ENCODE results near the gene SLC38A9.

Gene SLC38A9

DNA sequence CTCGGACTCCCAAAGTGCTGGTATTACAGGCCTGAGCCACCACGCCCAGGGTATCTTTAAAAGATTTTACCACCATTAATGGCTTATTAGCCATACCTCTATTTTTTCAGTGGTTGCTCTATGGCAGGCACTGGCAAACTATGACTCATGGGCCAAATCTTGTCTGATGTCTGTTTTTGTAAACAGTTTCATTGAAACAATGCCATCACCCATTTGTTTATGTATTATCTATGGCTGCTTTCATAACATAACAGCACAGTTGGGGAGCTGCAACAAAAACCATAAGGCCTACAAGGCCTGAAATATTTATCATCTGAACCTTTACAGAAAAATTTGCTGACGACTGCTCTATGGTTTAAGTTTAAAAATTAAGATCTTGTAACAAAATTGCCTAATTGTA is 66.8 kb downstream of the SLC38A9 start:
- DNase-seq: no peak

DNA sequence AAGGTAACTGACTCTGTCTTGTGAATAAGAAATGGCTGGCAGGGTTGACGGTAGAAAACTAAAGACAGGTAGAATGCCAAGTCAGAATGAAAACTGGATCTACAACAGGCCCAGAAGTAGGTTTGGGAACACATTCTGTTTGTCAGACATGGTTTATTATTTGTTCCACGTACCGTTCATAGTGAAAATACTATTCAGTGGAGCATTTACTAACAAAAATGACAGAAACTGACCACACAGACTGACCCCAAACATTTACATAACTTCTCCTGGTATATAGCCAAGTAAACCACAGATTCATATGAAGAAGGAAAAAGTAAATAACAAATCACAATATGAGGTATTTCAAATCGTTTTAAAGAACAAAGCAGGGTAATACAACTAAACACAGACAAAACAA is 73.7 kb downstream of the SLC38A9 start:
- no peak for DNase-seq

- no peak for DNase-seq
Measured at GRCh38 chr5:55638051-55638450, 74.1 kb downstream of the SLC38A9 start.

DNA sequence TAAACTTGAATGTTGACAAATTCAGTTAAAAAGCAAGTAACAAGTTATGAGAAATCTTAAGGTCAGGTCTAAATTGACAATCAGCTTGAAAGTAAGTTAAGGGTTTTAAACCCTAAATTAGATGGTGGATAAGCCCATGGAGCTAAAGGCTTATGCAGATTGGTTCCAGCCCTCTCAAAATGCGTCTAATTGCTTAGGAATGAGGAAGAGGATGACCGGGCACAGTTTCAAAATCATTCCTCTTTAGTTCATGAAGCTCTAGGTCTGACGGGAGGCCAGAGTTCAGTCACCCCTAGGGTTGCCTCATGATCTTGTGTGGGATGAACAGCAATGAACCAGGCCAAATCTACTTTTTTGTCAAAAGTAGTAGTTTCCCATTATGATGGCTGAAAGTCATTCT is 75.4 kb downstream of the SLC38A9 start:
- no peak for DNase-seq

- peak in 1 of 3 experiments; percentile 69 for DNase-seq
Measured at GRCh38 chr5:55636177-55636576, 75.9 kb downstream of the SLC38A9 start.

DNA sequence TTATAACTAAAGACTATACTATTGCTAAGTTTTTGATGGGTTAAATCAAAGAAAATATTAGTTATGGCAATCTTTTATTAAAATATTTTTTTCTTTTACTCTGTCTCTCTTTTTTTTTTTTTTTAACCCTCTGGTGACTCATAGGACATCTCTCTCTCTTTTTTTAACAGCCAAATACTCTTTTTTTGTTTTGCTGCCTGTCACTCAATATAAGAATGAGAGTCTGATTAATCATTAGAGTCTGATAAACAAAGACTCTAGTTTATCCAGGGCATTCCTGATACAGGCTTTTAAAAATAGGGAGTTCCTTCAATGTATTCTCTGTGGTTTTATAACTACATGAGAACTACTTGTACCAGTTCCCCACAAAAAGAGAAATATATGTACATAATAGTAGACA is 77.3 kb downstream of the SLC38A9 start:
- no peak for DNase-seq

DNA sequence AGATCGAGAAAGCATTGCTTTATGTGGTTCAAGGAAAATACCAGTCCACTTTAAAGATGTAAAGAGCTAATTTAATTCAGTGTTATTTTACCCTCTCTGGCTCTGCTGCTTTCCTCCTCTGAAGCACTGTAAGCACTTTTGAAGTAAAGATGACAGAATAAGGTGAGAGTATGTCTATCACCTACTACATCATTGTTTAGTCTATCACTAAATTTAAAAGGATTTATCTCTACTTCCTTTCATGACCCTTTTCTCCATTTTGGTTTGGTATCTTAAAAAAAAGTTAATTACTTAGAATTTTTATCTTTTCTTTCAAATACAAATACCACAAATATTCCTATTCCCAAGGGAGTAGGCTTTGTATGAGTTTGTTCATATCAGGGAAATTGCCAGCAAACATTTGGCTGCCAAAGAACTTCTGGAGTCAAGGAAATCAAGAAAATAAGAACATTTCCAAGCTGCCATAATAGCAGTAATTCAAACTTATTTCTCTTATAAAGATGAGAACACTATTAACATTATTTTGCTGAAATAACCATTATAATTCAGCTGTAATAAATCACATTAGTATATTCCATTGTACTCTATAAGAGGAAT is 77.8 kb downstream of the SLC38A9 start:
- DNase-seq: no peak

- DNase-seq: peak in 2 of 3 experiments; percentile 11 to 57
Measured at GRCh38 chr5:55633574-55634208, 78.4 kb downstream of the SLC38A9 start.

- DNase-seq: no peak
Measured at GRCh38 chr5:55629815-55630214, 82.3 kb downstream of the SLC38A9 start.

- DNase-seq: no peak
Measured at GRCh38 chr5:55626790-55627189, 85.3 kb downstream of the SLC38A9 start.

- no peak for DNase-seq
Measured at GRCh38 chr5:55625913-55626312, 86.2 kb downstream of the SLC38A9 start.

DNA sequence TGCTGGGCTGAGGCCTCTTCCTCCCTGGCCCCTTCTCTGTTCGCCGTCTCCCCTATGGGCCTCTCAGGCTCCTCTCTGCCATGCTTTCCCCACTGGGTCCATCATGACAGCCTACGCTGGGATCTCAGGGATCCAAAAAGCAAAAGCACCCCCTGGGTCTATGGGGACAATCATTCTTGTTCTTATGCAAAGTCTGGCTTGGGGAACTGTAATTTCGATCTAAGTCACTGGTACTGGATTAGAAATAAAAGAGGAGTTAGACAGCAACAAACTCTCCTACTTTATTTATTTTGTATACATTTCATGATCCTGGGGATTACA is 86.6 kb downstream of the SLC38A9 start:
- DNase-seq: no peak

- no peak for DNase-seq
Measured at GRCh38 chr5:55624841-55625588, 87.1 kb downstream of the SLC38A9 start.

GRCh38 chr5:55623789-55624188 is 88.3 kb downstream of the SLC38A9 start:
- DNase-seq: no peak

GRCh38 chr5:55622460-55622859 is 89.7 kb downstream of the SLC38A9 start:
- DNase-seq: no peak

DNA sequence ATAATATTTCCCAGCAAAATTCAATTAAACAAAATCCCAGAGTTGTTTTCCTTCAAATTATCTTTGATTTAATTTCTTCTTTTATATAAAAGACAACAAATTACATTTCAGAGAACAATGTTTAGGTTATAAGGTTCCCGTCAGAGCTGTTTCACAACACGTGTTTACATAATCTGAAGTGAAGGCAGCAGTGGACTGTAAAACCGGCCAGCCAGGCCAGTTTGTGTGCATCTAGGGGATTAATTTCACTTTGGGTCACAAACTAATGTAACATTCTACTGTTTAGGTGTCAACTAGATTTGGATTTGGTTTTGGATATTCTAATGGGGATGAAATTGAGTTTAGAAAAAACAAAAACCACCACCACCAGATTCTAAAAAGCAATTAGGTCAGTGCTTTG is 90.9 kb downstream of the SLC38A9 start:
- no peak for DNase-seq

GRCh38 chr5:55620766-55621160 is 91.4 kb downstream of the SLC38A9 start:
- no peak for DNase-seq

DNA sequence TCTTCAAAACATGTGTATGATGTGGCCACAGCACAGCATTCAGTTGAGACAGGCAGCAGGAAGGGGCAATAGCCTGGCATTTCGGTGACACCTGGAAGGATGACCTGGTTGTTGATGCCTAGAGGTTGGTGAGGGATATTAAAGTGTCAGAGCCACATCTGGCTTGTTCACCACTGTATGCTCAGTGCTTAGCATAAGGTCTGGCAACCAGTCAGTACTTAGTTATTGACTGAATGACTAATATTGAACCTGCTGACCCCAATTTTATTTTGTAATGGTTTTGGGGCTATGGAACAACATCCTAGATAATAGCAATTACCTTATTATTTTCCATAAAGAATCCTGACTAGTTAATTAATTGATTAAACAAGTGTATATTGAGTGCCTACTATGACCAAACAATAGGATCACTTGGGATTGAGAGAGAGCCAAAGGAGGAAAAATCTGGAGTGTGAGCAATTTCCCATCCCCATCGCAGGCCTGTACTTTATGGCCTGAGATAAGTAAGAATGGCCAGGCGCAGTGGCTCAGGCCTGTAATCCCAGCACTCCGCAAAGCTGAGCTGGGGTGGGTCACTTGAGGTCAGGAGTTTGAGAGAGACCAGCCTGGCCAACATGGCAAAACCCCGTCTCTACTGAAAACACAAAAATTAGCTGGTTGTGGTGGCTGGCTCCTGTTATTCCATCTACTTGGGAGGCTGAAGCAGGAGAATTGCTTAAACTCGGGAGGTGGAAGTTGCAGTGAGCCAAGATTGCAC is 91.9 kb downstream of the SLC38A9 start:
- DNase-seq: no peak

GRCh38 chr5:55618318-55618717 is 93.8 kb downstream of the SLC38A9 start:
- DNase-seq: no peak

DNA sequence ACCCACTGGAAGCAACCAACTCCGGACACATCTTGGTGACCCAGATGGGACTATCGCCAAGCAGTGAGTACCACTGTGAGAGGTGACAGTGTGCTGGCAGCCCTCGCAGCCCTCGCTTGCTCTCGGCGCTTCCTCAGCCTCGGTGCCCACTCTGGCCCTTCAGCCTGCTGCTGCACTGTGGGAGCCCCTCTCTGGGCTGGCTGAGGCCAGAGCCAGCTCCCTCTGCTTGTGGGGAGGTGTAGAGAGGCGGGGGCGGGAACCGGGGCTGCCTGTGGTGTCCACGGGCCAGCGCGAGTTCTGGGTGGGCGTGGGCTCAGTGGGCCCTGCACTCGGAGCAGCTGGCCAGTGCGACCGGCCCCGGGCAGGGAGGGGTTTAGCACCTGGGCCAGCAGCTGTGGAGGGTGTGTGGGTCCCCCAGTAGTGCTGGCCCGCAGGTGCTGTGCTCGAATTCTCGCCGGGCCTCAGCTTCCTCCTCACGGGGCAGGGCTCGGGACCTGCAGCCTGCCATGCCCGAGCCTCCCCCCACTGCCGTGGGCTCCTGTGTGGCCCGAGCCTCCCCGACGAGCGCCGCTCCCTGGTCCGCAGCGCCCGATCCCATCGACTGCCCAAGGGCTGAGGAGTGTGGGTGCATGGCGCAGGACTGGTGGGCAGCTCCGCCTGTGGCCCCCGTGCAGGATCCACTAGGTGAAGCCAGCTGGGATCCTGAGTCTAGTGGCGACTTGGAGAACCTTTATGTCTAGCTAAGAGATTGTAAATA is 98.8 kb downstream of the SLC38A9 start:
- DNase-seq: no peak

DNA sequence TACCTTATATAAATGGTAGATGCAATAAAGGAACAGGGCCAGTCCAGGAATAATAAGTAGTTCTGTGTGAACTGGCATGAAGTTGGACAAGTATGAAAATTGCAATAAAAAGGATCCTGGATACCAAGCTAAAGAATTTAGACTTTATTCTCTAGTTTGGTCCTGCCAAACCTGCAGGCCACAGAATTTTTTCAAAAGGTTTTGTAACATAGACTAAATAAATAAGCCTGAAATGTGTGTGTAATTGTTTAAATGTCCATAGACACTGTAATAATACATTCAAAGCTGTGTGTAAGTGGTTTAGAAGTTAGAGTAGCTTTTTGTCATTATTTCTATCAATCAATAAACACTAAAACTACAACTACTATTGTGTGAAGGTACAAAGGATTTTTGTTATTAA is 101.6 kb downstream of the SLC38A9 start:
- DNase-seq: no peak

- DNase-seq: no peak
Measured at GRCh38 chr5:55609413-55609812, 102.7 kb downstream of the SLC38A9 start.
